GM19035 (cell line): Measurements from ENCODE around the gene DIAPH3.

Source experiments
- ATAC-seq: cut with Tn5 transposase; IDR thresholded peaks from one replicate; pipeline ENCODE4 v1.9.1; 2021; ENCODE audit not compliant: unreplicated experiment

The DIAPH3 gene

DNA sequence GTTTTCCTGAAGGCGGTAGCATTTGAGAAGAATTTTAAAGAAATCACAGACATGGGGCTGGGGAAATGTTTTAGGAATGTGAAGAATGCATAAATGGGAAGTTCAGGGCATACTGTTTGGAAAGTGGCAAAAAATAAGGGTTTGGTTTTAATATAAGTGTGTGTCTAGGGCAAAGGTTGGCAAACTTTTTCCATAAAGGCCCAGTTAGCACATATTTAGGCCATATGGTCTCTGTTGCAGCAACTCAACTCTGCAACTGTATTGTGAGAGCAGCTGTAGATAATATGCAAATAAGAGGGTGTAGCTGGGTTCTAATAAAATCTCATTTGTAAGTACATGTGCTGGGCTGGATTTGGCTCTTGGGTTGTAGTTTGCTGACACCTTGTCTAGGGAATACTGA is 521.9 kb downstream of the DIAPH3 start:
- ATAC-seq: no peak

DNA sequence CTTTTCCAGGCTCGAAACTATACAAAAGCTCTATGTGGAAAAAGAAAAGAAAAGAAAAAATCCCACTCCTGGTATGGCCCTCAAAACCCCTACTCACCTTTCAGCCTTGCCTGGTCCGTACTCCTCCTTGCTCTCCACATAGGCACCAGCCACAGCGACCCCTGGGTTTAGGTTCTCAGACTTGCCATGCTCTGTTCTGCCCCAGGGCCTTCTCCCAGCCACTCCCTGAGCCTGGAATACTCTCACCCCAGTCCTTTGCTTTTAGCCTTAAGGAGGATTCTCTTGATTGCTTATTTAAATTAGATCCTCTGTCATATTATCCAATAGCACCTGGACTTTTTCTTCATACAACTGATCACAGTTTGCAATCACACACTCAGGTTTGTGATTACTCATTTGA is 522.5 kb downstream of the DIAPH3 start:
- ATAC-seq: no peak

DNA sequence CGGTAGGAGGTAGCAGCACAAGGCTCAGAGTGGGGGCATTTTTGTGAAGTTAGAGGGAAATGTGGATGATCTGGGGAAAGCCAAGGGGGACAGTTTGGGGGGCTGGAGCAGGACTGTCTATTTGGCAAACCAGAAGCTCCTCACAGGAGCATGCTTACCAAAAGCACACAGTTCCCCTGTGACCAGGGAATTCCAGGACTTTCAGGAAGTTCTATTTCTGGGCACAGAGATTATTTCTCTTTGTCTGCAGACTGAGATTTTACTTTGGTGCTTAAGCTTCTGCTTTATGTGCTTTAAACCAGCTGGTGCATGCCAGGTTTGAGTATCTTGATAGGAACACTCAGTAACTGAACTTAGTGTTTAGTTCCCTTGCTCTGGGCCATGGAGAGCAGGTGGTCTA is 525.3 kb downstream of the DIAPH3 start:
- no peak for ATAC-seq

DNA sequence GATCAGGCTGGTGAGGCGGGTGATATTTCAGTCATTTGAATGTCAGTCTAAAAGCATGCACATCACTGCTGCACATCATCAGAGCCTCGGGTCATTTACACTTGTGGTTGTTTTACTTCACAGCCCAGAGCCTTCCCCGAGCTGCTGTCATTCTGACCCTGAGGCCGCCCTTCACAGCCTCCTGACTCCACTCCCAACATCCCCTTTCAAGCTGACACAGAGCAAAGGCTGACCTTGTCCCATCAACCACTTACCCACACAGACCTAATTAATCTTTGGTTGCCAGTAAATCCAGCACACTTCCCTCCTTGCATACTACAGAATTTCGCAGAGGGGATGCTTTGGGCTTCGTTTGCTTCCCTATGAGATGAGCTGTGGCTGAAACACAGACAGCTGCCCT is 528.1 kb downstream of the DIAPH3 start:
- ATAC-seq: no peak

- no peak for ATAC-seq
Observed at GRCh38 chr13:59633290-59633689, 530.4 kb downstream of the DIAPH3 start.

DNA sequence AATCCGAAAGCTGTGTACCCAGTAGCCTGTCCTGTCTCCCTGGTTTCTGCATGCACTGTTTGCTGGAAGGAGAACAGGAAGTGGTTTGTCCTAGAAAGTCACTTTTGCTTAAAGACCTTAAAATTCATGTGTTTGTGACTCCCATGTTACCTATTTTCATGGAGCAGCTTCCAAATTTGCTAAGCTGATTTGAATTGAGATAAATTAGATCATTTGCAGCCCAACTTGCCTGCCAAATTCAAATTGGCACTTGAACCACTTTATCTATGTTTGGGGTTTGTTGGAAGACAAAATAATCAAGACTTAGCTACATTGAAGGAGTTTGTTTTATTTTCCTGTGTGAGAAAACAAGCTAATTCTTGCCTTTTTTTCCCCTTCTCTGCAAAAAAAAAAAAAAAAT is 532.5 kb downstream of the DIAPH3 start:
- ATAC-seq: no peak

- no peak for ATAC-seq
Observed at GRCh38 chr13:59625111-59625510, 538.6 kb downstream of the DIAPH3 start.

GRCh38 chr13:59623206-59623915 is 540.4 kb downstream of the DIAPH3 start:
- no peak for ATAC-seq

DNA sequence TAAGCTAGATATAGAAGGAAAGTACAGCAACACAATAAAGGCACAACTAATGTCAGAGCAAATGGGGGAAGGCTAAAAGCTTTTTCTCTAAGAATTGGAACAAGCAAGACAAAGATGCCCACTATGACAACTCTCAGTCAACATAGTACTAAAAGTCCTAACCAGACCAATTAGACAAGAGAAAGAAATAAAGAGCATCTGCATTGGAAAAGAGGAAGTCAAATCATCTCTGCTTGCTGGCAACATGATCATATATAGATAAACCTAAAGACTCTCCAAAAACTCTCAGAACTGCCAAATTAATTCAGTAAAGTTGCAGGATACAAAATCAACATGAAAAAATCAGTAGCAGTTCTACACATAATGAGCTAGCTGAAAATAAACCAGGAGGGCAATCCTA is 542.0 kb downstream of the DIAPH3 start:
- ATAC-seq: no peak
